DMS79 (cell line): ENCODE measurements around the gene OR4D2.

ENCODE experiments used
- DNase-seq: peaks from one replicate; lab custom pipeline; 2025; lab: John Stamatoyannopoulos, UW

The OR4D2 gene

DNA sequence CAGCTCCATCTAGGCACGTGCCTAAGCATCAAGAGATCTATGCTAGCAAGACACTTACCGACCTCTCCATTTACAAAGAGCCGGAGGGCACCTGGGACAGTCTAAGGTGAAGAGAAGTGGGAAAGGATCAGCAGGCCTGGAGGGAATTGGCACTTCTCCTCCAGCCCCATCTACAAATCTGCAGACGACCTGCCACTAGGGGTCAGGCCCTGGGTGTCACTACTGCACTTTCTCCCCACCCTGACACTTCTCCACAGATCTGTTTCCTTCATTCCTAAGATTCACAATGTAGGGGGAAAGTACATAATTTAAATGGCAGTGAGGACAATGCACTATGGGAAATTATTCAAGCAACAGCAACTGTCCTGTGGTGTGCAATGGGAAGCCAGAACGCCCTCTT lies 44.1 kb downstream of the OR4D2 start:
- no peak for DNase-seq

DNA sequence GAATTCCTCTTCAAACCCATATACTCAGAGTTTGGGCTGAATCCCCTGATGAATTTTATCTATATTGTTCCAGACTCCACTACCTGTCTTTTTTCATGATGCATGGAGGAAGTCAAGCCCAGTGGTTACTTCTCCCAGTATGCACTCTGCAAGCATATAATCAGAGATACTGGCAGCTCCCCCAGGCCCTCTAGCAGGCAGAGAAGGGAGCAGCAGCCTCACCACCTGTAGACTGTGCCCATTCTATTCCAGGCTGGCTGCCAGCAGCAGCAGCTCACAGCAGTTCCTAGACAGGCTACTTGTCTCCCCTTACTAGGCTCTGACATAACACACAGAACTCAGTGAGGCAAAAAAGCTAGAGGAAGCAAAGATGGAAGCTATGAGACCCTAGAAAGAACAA lies 48.9 kb downstream of the OR4D2 start:
- DNase-seq, result no peak

DNA sequence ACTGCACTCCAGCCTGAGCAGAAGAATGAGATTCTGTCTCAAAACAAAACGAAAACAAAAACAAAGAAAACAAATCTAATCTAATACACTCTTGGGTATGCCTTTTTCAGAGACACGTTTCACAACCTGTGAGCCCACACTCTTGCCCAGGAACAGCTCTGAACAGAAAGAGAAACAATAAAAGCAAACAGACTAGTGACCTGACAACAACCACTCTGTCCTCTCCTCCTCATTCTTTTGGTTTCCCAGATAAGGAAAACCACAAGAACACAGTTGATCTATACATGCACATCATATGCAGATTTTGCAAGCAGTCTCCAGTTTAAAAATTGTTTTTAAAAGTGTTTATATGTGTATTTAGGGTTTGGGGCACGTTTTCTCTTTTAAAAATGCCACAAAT lies 51.0 kb downstream of the OR4D2 start:
- DNase-seq, result no peak

DNA sequence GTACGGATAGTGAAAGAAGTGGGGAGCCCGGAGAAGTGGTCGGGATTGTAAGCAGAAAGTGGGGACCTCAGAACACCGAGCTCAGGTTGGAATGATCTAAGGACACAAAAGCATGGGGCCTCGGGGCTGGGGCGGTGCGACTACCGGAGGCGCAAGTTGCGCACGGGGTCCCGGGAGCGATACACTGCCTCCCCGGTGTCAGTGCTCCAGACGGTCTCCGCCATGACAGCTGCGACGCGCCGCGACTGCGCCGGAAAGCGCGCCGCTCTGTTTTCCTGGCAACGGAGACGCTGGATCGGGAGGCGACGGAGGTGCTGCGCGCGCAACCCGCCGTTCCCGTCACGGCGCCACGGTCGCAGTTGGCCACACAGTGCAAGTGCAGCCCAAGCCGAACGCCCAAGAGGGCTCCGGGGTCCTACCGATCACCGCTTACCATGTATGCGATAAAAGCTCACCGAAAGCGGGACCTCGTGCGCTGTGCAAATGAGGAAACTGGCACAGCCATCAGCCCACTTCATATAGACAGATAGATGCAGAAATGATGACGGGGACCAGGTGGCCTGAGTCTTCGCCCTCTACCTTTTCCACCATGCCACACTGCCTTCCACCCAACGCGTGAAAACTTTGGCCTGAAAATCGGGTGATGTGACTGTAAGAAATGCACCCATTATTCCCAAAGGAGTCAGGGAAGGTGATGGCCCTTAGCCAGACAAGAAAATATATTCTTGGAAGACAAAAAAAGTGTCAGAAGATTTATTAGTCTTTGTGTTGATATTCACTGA lies 52.4 kb downstream of the OR4D2 start, which contains the start of gene MKS1:
Gene MKS1 (minus strand): TSS at position 249 of the 782 bp plus-strand sequence. CDS start 25 bp downstream, at position 224.
- peak; percentile 56 for DNase-seq

DNA sequence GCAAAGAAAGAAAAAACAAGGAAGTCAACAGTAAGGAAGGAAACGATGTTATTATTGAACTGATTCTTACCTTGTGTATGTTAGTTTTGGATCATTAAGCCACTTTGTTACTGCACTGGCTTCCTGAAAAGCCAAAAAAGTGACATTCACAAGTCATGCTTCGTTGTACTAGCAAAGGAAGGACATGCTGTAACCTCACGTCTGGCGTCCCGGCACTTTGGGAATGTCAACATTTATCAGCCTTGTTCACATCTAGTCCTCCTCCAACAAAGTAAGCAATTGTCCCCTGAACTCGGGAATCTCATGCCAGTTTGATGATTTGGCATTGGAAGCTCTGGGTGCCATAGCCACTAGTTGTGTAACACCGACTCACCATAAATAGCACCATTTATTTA lies 53.0 kb downstream of the OR4D2 start:
- DNase-seq, result no peak
